Naive thymus-derived CD8-positive, alpha-beta T cell (primary cell): Measurements from ENCODE around the gene RTEL1. TPM values are rescaled to one million over a fixed set of nuclear protein-coding genes. Genes with fewer than 3 reads are reported as not detected.
"Not testable (repeated sequence)": the region's sequence is repeated elsewhere in the genome, so short reads cannot be mapped to it uniquely, and the experiment has no call there.

ENCODE experiments used
- ATAC-seq, 2 donors: fragments of 150-1000 bp; cut with Tn5 transposase in 1 of 2; sonication (Bioruptor Pico), chemical (Tn5 transposase) in 1 of 2; 1 replicate in 1 of 2; 2 replicates in 1 of 2; pipeline ENCODE4 v1.10.0; 2021; ENCODE audit warnings: mild to moderate bottlenecking in 2 of 2, moderate library complexity in 2 of 2
- POLR2A ChIA-PET: fragments of 350-600 bp; sonication (Branson Sonifier 250); formaldehyde crosslinking; loops from one replicate; lab custom pipeline; 2021; ENCODE audit warnings: antibody characterized with exemption; lab: Charles Lee
- DNase-seq, 10 donors: peaks; one replicate each; pipeline versions ENCODE4 v3.0.0 to v3.0.0-alpha.2; 2020 to 2022
- H3K27ac Mint-ChIP-seq, 10 donors: one replicate each; pipeline ENCODE4 v1.8.0; 2020 to 2022; ENCODE audit warnings: mild to moderate bottlenecking in 10 of 10, mixed read lengths in 10 of 10, moderate library complexity in 4 of 10, inconsistent platforms in 1 of 10
- H3K27me3 Mint-ChIP-seq, 5 donors: one replicate each; pipeline ENCODE4 v1.8.0; 2021 to 2022; ENCODE audit warnings: mixed read lengths in 5 of 5
- H3K36me3 Mint-ChIP-seq, 3 donors: one replicate each; pipeline ENCODE4 v1.8.0; 2020 to 2022; ENCODE audit warnings: mixed read lengths in 3 of 3, mild to moderate bottlenecking in 2 of 3, inconsistent platforms in 1 of 3
- H3K4me1 Mint-ChIP-seq, 4 donors: one replicate each; pipeline ENCODE4 v1.8.0; 2021 to 2022; ENCODE audit warnings: mixed read lengths in 4 of 4
- H3K4me3 Mint-ChIP-seq, 10 donors: one replicate each; pipeline ENCODE4 v1.8.0; 2020 to 2022; ENCODE audit warnings: mild to moderate bottlenecking in 10 of 10, mixed read lengths in 10 of 10, moderate library complexity in 6 of 10, inconsistent platforms in 1 of 10
- H3K9me3 Mint-ChIP-seq, 9 donors: one replicate each; pipeline ENCODE4 v1.8.0; 2020 to 2022; ENCODE audit warnings: mixed read lengths in 9 of 9, mild to moderate bottlenecking in 3 of 9, inconsistent platforms in 1 of 9, moderate library complexity in 1 of 9
- polyA plus RNA-seq, 3 donors: library from polyadenylated mRNA; unstranded; fragments of 300-500 nt; fragmentation: Illumina TruSeq; gene quantifications; one replicate each; pipeline ENCODE4 v1.2.3, GENCODE V29; 2021
- total RNA-seq, 8 experiments: library from RNA in 2 of 8; stranded (reverse) in 2 of 8; gene quantifications; one replicate each; pipeline ENCODE4 v1.2.3 and lab custom pipeline; 2021 to 2026

RTEL1 gene
- total RNA-seq, result 10 to 100 TPM; 23.6 to 25.5 TPM
- 1 to 10 TPM; 3.2 to 6.8 (median 4.4) TPM for polyA plus RNA-seq
- total RNA-seq (lab: John Stamatoyannopoulos, UW), result 2.6 to 5.1 (median 4.7) reads per million in 6 experiments

GRCh38 chr20:63657937-63658748 is at the start of gene RTEL1:
TSS of gene RTEL1 (plus strand) at chr20:63658312. CDS start at chr20:63659403, 1,091 bp downstream.
- H3K9me3 Mint-ChIP-seq, result no peaks in the 10 kb centered on the region
- ATAC-seq, result peak; percentile 82 to 85
- no peaks in the 10 kb centered on the region for H3K27me3 Mint-ChIP-seq
- H3K4me1 Mint-ChIP-seq, result peaks cover 18 to 49% (median 39%) of the 10 kb centered on the region in 4 donors
- peak within 1 kb of the TSS; percentile 92 to 98 (median 96) for H3K27ac Mint-ChIP-seq
- POLR2A ChIA-PET, result interaction anchor here (0.5 to 3.3 kb wide), 27 partner anchors 8 to 322 kb away, joined by 3 to 43 read pairs (median 4); partner anchors contain the start of genes ARFRP1, GMEB2, LIME1 and PPDPF
- H3K4me3 Mint-ChIP-seq, result peak within 1 kb of the TSS; percentile 90 to 99 (median 96)
- H3K36me3 Mint-ChIP-seq, result peaks cover 0 to 12% (median 4%) of the 10 kb centered on the region in 3 donors
- DNase-seq, result peak; percentile 73 to 98 (median 86)

- Mint-ChIP-seq H3K4me1 (peaks cover 7 to 20% (median 18%) of the 10 kb centered on the region in 4 donors), H3K27ac (peak overlapping the region in 1 of 10 donors; percentile 22), H3K9me3 (no peaks in the 10 kb centered on the region), H3K4me3 (no peak overlapping the region), H3K36me3 (peaks cover 0 to 28% (median 2%) of the 10 kb centered on the region in 3 donors), H3K27me3 (no peaks in the 10 kb centered on the region)
- POLR2A ChIA-PET, result interaction anchor here (1.0 to 1.1 kb wide), 3 partner anchors 16 to 29 kb away, joined by 3 to 4 read pairs (median 4); partner anchors contain the start of gene GMEB2
- ATAC-seq, result no peak
- no peak for DNase-seq
Measured at GRCh38 chr20:63610581-63611435, 47.3 kb upstream of the RTEL1 start.

- POLR2A ChIA-PET, result interaction anchor here (0.7 to 1.1 kb wide), 3 partner anchors 16 to 30 kb away, joined by 3 to 4 read pairs (median 3); partner anchors contain the start of gene GMEB2
- Mint-ChIP-seq H3K9me3 (no peaks in the 10 kb centered on the region), H3K4me3 (no peak overlapping the region), H3K27ac (peak overlapping the region in 1 of 10 donors; percentile 80), H3K4me1 (peaks cover 7 to 20% (median 18%) of the 10 kb centered on the region in 4 donors), H3K36me3 (peaks cover 0 to 32% (median 4%) of the 10 kb centered on the region in 3 donors), H3K27me3 (no peaks in the 10 kb centered on the region)
- ATAC-seq, result no peak
- no peak for DNase-seq
Measured at GRCh38 chr20:63611646-63612045, 46.5 kb upstream of the RTEL1 start.

GRCh38 chr20:63612276-63612931 is 45.7 kb upstream of the RTEL1 start:
- DNase-seq (no peak), ATAC-seq (no peak)
- peak overlapping the region in 2 of 10 donors; percentile 25 to 80 for H3K27ac Mint-ChIP-seq
- peaks cover 0 to 38% (median 4%) of the 10 kb centered on the region in 3 donors for H3K36me3 Mint-ChIP-seq
- H3K9me3 Mint-ChIP-seq, result no peaks in the 10 kb centered on the region
- H3K4me1 Mint-ChIP-seq, result peaks cover 7 to 20% (median 16%) of the 10 kb centered on the region in 4 donors
- POLR2A ChIA-PET, result interaction anchor here (0.7 to 1.1 kb wide), 3 partner anchors 27 to 29 kb away, joined by 3 to 4 read pairs (median 4); no protein-coding TSS in a partner anchor
- no peaks in the 10 kb centered on the region for H3K27me3 Mint-ChIP-seq
- no peak overlapping the region for H3K4me3 Mint-ChIP-seq

GRCh38 chr20:63613863-63614594 is 44.1 kb upstream of the RTEL1 start:
- DNase-seq, result peak in 2 of 10 donors; percentile 19 to 24
- POLR2A ChIA-PET, result interaction anchor here (1.2 to 3.0 kb wide), 4 partner anchors 9 to 44 kb away, joined by 3 to 15 read pairs (median 4); partner anchors contain the start of gene RTEL1
- Mint-ChIP-seq H3K4me1 (peaks cover 7 to 22% (median 16%) of the 10 kb centered on the region in 4 donors), H3K36me3 (peaks cover 0 to 51% (median 8%) of the 10 kb centered on the region in 3 donors), H3K27ac (peak overlapping the region in 6 of 10 donors; percentile 6 to 65 (median 46))
- not testable (repeated sequence) for ATAC-seq, H3K9me3 Mint-ChIP-seq, H3K4me3 Mint-ChIP-seq, H3K27me3 Mint-ChIP-seq

GRCh38 chr20:63617092-63617875 is 40.8 kb upstream of the RTEL1 start:
- no peak overlapping the region for H3K27ac Mint-ChIP-seq
- no peak for DNase-seq

GRCh38 chr20:63617876-63618265 is 40.2 kb upstream of the RTEL1 start:
- POLR2A ChIA-PET, result interaction anchor here (0.6 to 2.8 kb wide), 7 partner anchors 9 to 107 kb away, joined by 3 to 12 read pairs (median 6); partner anchors contain the start of genes GMEB2 and RTEL1
- peaks cover 0 to 49% (median 9%) of the 10 kb centered on the region in 3 donors for H3K36me3 Mint-ChIP-seq
- peak overlapping the region in 1 of 10 donors; percentile 52 for H3K27ac Mint-ChIP-seq
- H3K27me3 Mint-ChIP-seq, result no peaks in the 10 kb centered on the region
- DNase-seq (no peak), ATAC-seq (no peak)
- no peaks in the 10 kb centered on the region for H3K9me3 Mint-ChIP-seq
- H3K4me3 Mint-ChIP-seq, result no peak overlapping the region
- peaks cover 12 to 39% (median 27%) of the 10 kb centered on the region in 4 donors for H3K4me1 Mint-ChIP-seq

More at GRCh38 chr20:63617092-63617875, 40.8 kb upstream of the RTEL1 start:
- H3K36me3 Mint-ChIP-seq, result peaks cover 0 to 46% (median 8%) of the 10 kb centered on the region in 3 donors
- POLR2A ChIA-PET, result interaction anchor here (0.6 to 2.8 kb wide), 7 partner anchors 10 to 108 kb away, joined by 3 to 12 read pairs (median 3); partner anchors contain the start of genes GMEB2, PPDPF and RTEL1
- ATAC-seq, result no peak
- no peak overlapping the region for H3K4me3 Mint-ChIP-seq
- peaks cover 7 to 33% (median 23%) of the 10 kb centered on the region in 4 donors for H3K4me1 Mint-ChIP-seq
- no peaks in the 10 kb centered on the region for H3K9me3 Mint-ChIP-seq
- no peaks in the 10 kb centered on the region for H3K27me3 Mint-ChIP-seq

- Mint-ChIP-seq H3K9me3 (no peaks in the 10 kb centered on the region), H3K36me3 (peaks cover 0 to 47% (median 12%) of the 10 kb centered on the region in 3 donors), H3K4me1 (peaks cover 12 to 40% (median 27%) of the 10 kb centered on the region in 4 donors), H3K27ac (peak overlapping the region in 1 of 10 donors; percentile 67), H3K27me3 (no peaks in the 10 kb centered on the region), H3K4me3 (no peak overlapping the region)
- no peak for DNase-seq
- ATAC-seq, result no peak
- POLR2A ChIA-PET, result interaction anchor here (0.6 to 2.8 kb wide), 7 partner anchors 9 to 40 kb away, joined by 3 to 12 read pairs (median 6); partner anchors contain the start of genes GMEB2 and RTEL1
Measured at GRCh38 chr20:63618291-63618980, 39.7 kb upstream of the RTEL1 start.

GRCh38 chr20:63619086-63619485 is 39.0 kb upstream of the RTEL1 start:
- ATAC-seq, result no peak
- POLR2A ChIA-PET, result interaction anchor here (0.6 to 2.8 kb wide), 6 partner anchors 8 to 39 kb away, joined by 4 to 12 read pairs (median 6); partner anchors contain the start of genes GMEB2 and RTEL1
- Mint-ChIP-seq H3K27ac (no peak overlapping the region), H3K27me3 (no peaks in the 10 kb centered on the region), H3K4me3 (no peak overlapping the region), H3K36me3 (peaks cover 0 to 46% (median 12%) of the 10 kb centered on the region in 3 donors), H3K4me1 (peaks cover 12 to 33% (median 26%) of the 10 kb centered on the region in 4 donors), H3K9me3 (no peaks in the 10 kb centered on the region)
- no peak for DNase-seq
